Fibroblast of lung (primary cell): Measurements from ENCODE around the gene ASPRV1. TPM values are rescaled to one million over a fixed set of nuclear protein-coding genes. Genes with fewer than 3 reads are reported as not detected.

Experiments
- DNase-seq, 2 donors: peaks; one replicate each; pipeline versions ENCODE4 v3.0.0 to v3.0.0-alpha.2; 2010; ENCODE audit warnings: low read depth in 2 of 2
- H2AFZ ChIP-seq: 2 replicates; pipeline ENCODE4 v1.5.1; 2012; ENCODE audit warnings: low read length, control low read depth, inconsistent platforms
- H3K27ac ChIP-seq: 2 replicates; pipeline ENCODE4 v1.5.1; 2011; ENCODE audit warnings: low read length, control low read depth; ENCODE audit not compliant: insufficient read depth
- H3K27me3 ChIP-seq: 2 replicates; pipeline ENCODE4 v1.5.1; 2011; ENCODE audit warnings: mild to moderate bottlenecking, low read length; ENCODE audit not compliant: control insufficient read depth, insufficient read depth
- H3K36me3 ChIP-seq: 2 replicates; pipeline ENCODE4 v1.5.1; 2011; ENCODE audit warnings: low read length; ENCODE audit not compliant: control insufficient read depth, insufficient read depth
- H3K4me1 ChIP-seq: 2 replicates; pipeline ENCODE4 v1.5.1; 2011; ENCODE audit warnings: low read length; ENCODE audit not compliant: control insufficient read depth, insufficient read depth; ENCODE audit errors: extremely low read depth
- H3K4me2 ChIP-seq: 2 replicates; pipeline ENCODE4 v1.5.1; 2011; ENCODE audit warnings: low read length, control low read depth; ENCODE audit not compliant: insufficient read depth; ENCODE audit errors: extremely low read depth
- H3K4me3 ChIP-seq, 4 experiments: fragments of 200-600 bp in 1 of 4; sonication (generic) in 1 of 4; replicated peaks in 1 of 4; 2 replicates each; pipeline ENCODE4 v1.5.1; 2011 to 2016; ENCODE audit warnings: low read length in 4 of 4, low read depth in 3 of 4, mild to moderate bottlenecking in 3 of 4, control low read depth in 2 of 4, inconsistent platforms in 1 of 4, mixed read lengths in 1 of 4; ENCODE audit not compliant: insufficient read depth in 1 of 4; ENCODE audit errors: control extremely low read depth in 1 of 4
- H3K79me2 ChIP-seq: 2 replicates; pipeline ENCODE4 v1.5.1; 2012; ENCODE audit warnings: mild to moderate bottlenecking, low read length, inconsistent platforms; ENCODE audit not compliant: control insufficient read depth, insufficient read depth
- H3K9ac ChIP-seq: 2 replicates; pipeline ENCODE4 v1.5.1; 2011; ENCODE audit warnings: mild to moderate bottlenecking, low read length, control low read depth; ENCODE audit not compliant: insufficient read depth
- H3K9me3 ChIP-seq: 2 replicates; pipeline ENCODE4 v1.5.1; 2012; ENCODE audit warnings: low read depth, low read length; ENCODE audit not compliant: control insufficient read depth, insufficient read depth
- H4K20me1 ChIP-seq: 2 replicates; pipeline ENCODE4 v1.5.1; 2011; ENCODE audit warnings: low read length; ENCODE audit not compliant: control insufficient read depth, insufficient read depth; ENCODE audit errors: extremely low read depth
- CTCF ChIP-seq, 2 donors: IDR thresholded peaks in 1 of 2; conservative IDR thresholded peaks in 1 of 2; 1 replicate in 1 of 2; 2 replicates in 1 of 2; pipeline ENCODE4 v1.5.1; 2011 to 2012; ENCODE audit warnings: low read length in 2 of 2, control low read depth in 1 of 2, inconsistent platforms in 1 of 2, low read depth in 1 of 2, mild to moderate bottlenecking in 1 of 2
- EZH2 ChIP-seq: IDR thresholded peaks from 2 replicates; pipeline ENCODE4 v1.5.1; 2012; ENCODE audit warnings: low read length, control low read depth, mild to moderate bottlenecking; ENCODE audit errors: missing control alignments
- polyA plus RNA-seq, 2 donors: library from polyadenylated mRNA; depleted of rRNA in 1 of 2; stranded (reverse) in 1 of 2; unstranded in 1 of 2; fragments of >200 nt; gene quantifications; 2 replicates each; pipeline ENCODE4 v1.2.1, GENCODE V29; 2011 to 2012; ENCODE audit warnings: missing spikeins in 1 of 2
- total RNA-seq: library from RNA; depleted of rRNA; stranded (reverse); fragments of >200 nt; gene quantifications from 2 replicates; pipeline ENCODE4 v1.2.1, GENCODE V29; 2014

The ASPRV1 gene
- total and polyA plus RNA-seq, 2 donors (not counting 1 experiment from before 2014, with no cell fraction given) = 0.08 to 0.33 TPM

GRCh38 chr2:69932596-69932922 lies 28.9 kb downstream of the ASPRV1 start:
- no peak for TF ChIP-seq EZH2
- TF ChIP-seq CTCF (conservative IDR thresholded peaks at IDR 0.05 in 1 of 2, IDR thresholded peaks at IDR 0.05 in 1 of 2; ENCODE audit: low read depth in 1 of 2, low read length in 2 of 2) = no peak

GRCh38 chr2:69931832-69932595 lies 29.4 kb downstream of the ASPRV1 start:
- H3K9me3 ChIP-seq = no peaks in the 10 kb centered on the region
- no peak overlapping the region for H3K9ac ChIP-seq
- TF ChIP-seq EZH2 (no peak), CTCF (conservative IDR thresholded peaks at IDR 0.05 in 1 of 2, IDR thresholded peaks at IDR 0.05 in 1 of 2; ENCODE audit: low read depth in 1 of 2, low read length in 2 of 2) (no peak)
- peaks cover 1% of the 10 kb centered on the region for H3K36me3 ChIP-seq
- H2AFZ ChIP-seq = no peak overlapping the region
- H4K20me1 ChIP-seq = no peaks in the 10 kb centered on the region
- no peaks in the 10 kb centered on the region for H3K27me3 ChIP-seq
- no peak overlapping the region for H3K4me3 ChIP-seq
- no peak overlapping the region for H3K4me2 ChIP-seq
- no peak overlapping the region for H3K27ac ChIP-seq
- H3K4me1 ChIP-seq = peaks cover 9% of the 10 kb centered on the region
- no peaks in the 10 kb centered on the region for H3K79me2 ChIP-seq
- DNase-seq = no peak

More at GRCh38 chr2:69932596-69932922, 28.9 kb downstream of the ASPRV1 start:
- Histone ChIP-seq H3K9ac (no peak overlapping the region), H3K9me3 (no peaks in the 10 kb centered on the region), H3K27ac (no peak overlapping the region), H3K36me3 (peaks cover 4% of the 10 kb centered on the region), H3K27me3 (no peaks in the 10 kb centered on the region), H3K4me2 (no peak overlapping the region), H3K79me2 (no peaks in the 10 kb centered on the region), H2AFZ (no peak overlapping the region), H3K4me3 (no peak overlapping the region), H4K20me1 (no peaks in the 10 kb centered on the region), H3K4me1 (peaks cover 9% of the 10 kb centered on the region)
- no peak for DNase-seq

- TF ChIP-seq CTCF (conservative IDR thresholded peaks at IDR 0.05 in 1 of 2, IDR thresholded peaks at IDR 0.05 in 1 of 2; ENCODE audit: low read depth in 1 of 2, low read length in 2 of 2) (no peak), EZH2 (no peak)
- Histone ChIP-seq H3K27ac (no peak overlapping the region), H3K36me3 (no peaks in the 10 kb centered on the region), H4K20me1 (no peaks in the 10 kb centered on the region), H3K27me3 (no peaks in the 10 kb centered on the region), H2AFZ (no peak overlapping the region), H3K79me2 (no peaks in the 10 kb centered on the region), H3K4me3 (no peak overlapping the region), H3K4me2 (no peak overlapping the region), H3K9me3 (no peaks in the 10 kb centered on the region), H3K4me1 (no peaks in the 10 kb centered on the region), H3K9ac (no peak overlapping the region)
- DNase-seq = peak in 1 of 2 donors; percentile 86
Observed at GRCh38 chr2:69926849-69927515, 34.4 kb downstream of the ASPRV1 start.
